Activated naive CD4-positive, alpha-beta T cell treated with anti-CD3 and anti-CD28 coated beads for 36 hours (primary cell): ENCODE data around the gene CUX1. TPM values are rescaled to one million over a fixed set of nuclear protein-coding genes. Genes with fewer than 3 reads are reported as not detected.
"Not testable (repeated sequence)": the region's sequence is repeated elsewhere in the genome, so short reads cannot be mapped to it uniquely, and the experiment has no call there.

Experiments
- CTCF ChIA-PET: fragments of 350-600 bp; sonication (Branson Sonifier 250); formaldehyde crosslinking; loops from one replicate; lab custom pipeline; 2021; ENCODE audit warnings: antibody characterized with exemption; lab: Charles Lee
- DNase-seq: peaks from one replicate; pipeline ENCODE4 v3.0.0-alpha.2; 2020
- H3K27ac Mint-ChIP-seq: one replicate; pipeline ENCODE4 v1.8.0; 2021; ENCODE audit warnings: mild to moderate bottlenecking, mixed read lengths
- H3K27me3 Mint-ChIP-seq: one replicate; pipeline ENCODE4 v1.8.0; 2021; ENCODE audit warnings: low read depth, mixed read lengths
- H3K36me3 Mint-ChIP-seq: one replicate; pipeline ENCODE4 v1.8.0; 2021; ENCODE audit warnings: low read depth, mixed read lengths
- H3K4me1 Mint-ChIP-seq: one replicate; pipeline ENCODE4 v1.8.0; 2021; ENCODE audit warnings: low read depth, mixed read lengths
- H3K4me3 Mint-ChIP-seq: one replicate; pipeline ENCODE4 v1.8.0; 2021; ENCODE audit warnings: mild to moderate bottlenecking, moderate library complexity, mixed read lengths
- H3K9me3 Mint-ChIP-seq: one replicate; pipeline ENCODE4 v1.8.0; 2021; ENCODE audit warnings: mixed read lengths
- intact Hi-C: fragments of 100-400 bp; cut with micrococcal nuclease; formaldehyde crosslinking; loops from one replicate; pipeline ENCODE4 v1.15.1; 2023
- total RNA-seq, 2 experiments: library from RNA; stranded (reverse); gene quantifications; one replicate each; pipeline ENCODE4 v1.2.3, GENCODE V29; 2021

CUX1 gene
- total RNA-seq, 2 experiments from 2014 or later: 22.2 to 25.5 TPM

DNA sequence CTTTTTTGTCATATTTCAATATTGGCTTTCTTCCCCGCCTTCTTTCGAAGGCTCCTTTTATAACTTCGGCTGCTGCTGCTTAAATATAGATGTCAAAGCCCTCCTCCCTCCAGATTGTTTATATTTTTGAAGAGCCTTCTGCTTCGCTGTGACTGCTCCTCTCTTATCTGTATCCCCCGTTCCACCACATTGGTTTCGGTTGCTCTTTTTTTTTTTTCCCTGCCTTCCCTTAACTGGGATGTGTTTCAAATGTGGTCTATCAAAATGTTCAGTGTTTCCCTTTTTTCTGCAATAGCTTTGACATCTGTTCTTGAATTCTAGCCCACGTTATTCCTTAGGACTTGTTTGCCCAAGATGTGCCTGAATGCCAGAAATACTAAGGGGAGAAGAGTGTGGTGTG is 96.4 kb downstream of the CUX1 start:
- Mint-ChIP-seq H3K36me3 (peaks cover 3% of the 10 kb centered on the region), H3K4me3 (no peak overlapping the region), H3K9me3 (no peaks in the 10 kb centered on the region), H3K27ac (no peak overlapping the region), H3K4me1 (peaks cover 6% of the 10 kb centered on the region), H3K27me3 (no peaks in the 10 kb centered on the region)
- CTCF ChIA-PET: no interaction called here
- no peak for DNase-seq
- intact Hi-C loops: no loop called here

DNA sequence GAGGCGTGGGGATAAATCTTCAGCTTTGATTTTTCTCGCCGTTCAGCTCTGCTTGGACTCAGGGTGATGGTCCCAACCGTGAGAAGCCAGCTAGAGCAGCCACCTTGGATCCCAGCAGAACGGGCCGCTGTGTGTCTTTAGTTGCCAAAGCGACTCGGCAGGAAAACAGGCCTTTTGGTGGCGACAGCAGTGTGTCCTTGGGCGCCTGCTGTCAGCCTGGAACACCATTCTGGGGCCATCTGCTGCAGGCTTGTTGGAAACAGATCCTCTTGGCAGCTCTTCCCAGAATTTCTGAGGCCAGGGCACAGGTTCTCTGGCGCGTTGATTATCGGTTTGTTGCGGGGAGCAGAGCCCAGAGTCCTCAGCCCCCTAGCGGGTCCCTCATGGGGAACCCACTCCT is 97.6 kb downstream of the CUX1 start:
- Mint-ChIP-seq H3K27me3 (no peaks in the 10 kb centered on the region), H3K36me3 (peaks cover 6% of the 10 kb centered on the region), H3K27ac (no peak overlapping the region), H3K9me3 (no peaks in the 10 kb centered on the region), H3K4me3 (no peak overlapping the region), H3K4me1 (peaks cover 6% of the 10 kb centered on the region)
- no peak for DNase-seq
- CTCF ChIA-PET: no interaction called here
- intact Hi-C loops: no loop called here

GRCh38 chr7:101916041-101916800 is 98.8 kb downstream of the CUX1 start:
- Mint-ChIP-seq H3K27ac (no peak overlapping the region), H3K27me3 (no peaks in the 10 kb centered on the region), H3K9me3 (no peaks in the 10 kb centered on the region), H3K36me3 (peaks cover 6% of the 10 kb centered on the region), H3K4me1 (peaks cover 6% of the 10 kb centered on the region), H3K4me3 (no peak overlapping the region)
- CTCF ChIA-PET: no interaction called here
- intact Hi-C loops: no loop called here
- no peak for DNase-seq

DNA sequence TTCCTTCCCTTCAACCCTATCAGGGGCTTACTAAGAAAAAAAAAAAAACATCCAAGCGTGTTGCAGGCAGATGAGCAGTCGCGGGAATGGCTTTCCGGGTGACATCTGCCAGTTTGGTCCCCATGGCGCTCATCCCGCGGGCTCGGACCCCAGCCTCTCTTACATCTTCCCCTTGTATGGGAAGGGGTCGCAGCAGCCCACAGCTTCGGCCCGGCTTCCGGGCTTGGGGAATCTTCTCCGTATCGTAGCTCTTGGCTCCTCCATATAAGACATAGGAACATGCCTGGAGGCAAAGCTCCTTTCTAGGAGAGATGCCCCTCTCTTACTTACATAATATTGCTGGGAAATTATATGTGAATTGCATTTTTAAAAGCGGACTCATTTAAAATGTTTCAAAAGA is 99.5 kb downstream of the CUX1 start:
- CTCF ChIA-PET: no interaction called here
- intact Hi-C loops: no loop called here
- Mint-ChIP-seq H3K9me3 (no peaks in the 10 kb centered on the region), H3K36me3 (peaks cover 6% of the 10 kb centered on the region), H3K4me3 (no peak overlapping the region), H3K27ac (no peak overlapping the region), H3K4me1 (peaks cover 6% of the 10 kb centered on the region), H3K27me3 (no peaks in the 10 kb centered on the region)
- DNase-seq: no peak

DNA sequence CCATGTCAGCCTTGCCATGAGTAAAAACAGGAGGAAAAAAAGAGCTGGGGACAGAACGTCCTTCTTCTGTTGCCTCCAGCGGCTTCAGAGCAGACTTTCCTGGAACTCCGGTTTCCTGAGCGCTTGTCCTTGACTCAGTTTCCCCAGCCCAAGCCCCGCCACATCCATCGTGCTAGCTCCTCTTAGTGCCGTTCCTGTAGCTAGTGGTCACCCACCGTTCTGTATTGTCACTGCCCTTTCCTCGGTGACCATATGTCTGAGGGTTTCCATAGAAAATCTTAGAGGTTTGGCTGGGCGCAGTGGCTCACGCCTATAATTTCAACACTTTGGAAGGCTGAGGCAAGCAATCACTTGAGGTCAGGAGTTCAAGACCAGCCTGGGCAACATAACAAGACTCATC is 100.1 kb downstream of the CUX1 start:
- CTCF ChIA-PET: no interaction called here

DNA sequence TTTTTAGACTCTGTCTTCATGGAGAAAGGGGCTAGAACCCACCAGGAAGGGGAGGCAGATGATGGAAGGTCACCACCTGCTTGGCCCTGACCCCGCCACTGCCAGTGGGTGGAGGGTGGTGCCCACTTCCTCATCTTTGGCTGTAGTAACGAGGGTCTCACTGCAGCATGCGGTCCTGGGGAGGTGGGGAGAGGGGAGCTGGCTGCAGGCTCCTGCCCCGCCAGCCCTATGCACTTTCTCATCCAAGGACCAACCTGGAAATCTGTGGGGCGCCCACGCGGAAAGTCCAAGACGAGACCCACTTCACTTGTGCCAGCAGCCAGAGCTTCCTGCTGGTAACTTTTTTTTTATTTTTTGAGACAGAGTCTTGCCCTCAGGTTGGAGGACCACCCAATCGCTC is 101.0 kb downstream of the CUX1 start:
- H3K36me3 Mint-ChIP-seq: peaks cover 9% of the 10 kb centered on the region
- no peaks in the 10 kb centered on the region for H3K27me3 Mint-ChIP-seq
- intact Hi-C loops: no loop called here
- CTCF ChIA-PET: no interaction called here
- peaks cover 6% of the 10 kb centered on the region for H3K4me1 Mint-ChIP-seq
- no peak overlapping the region for H3K27ac Mint-ChIP-seq
- no peaks in the 10 kb centered on the region for H3K9me3 Mint-ChIP-seq
- no peak for DNase-seq
- H3K4me3 Mint-ChIP-seq: no peak overlapping the region

More for the DNA sequence above, 100.1 kb downstream of the CUX1 start:
- Mint-ChIP-seq H3K27ac (no peak overlapping the region), H3K36me3 (peaks cover 6% of the 10 kb centered on the region), H3K27me3 (no peaks in the 10 kb centered on the region), H3K4me1 (peaks cover 6% of the 10 kb centered on the region), H3K9me3 (no peaks in the 10 kb centered on the region), H3K4me3 (no peak overlapping the region)
- no peak for DNase-seq
- intact Hi-C loops: no loop called here

GRCh38 chr7:101919363-101920115 is 102.1 kb downstream of the CUX1 start:
- H3K4me1 Mint-ChIP-seq: peaks cover 5% of the 10 kb centered on the region
- intact Hi-C loops: no loop called here
- CTCF ChIA-PET: no interaction called here

DNA sequence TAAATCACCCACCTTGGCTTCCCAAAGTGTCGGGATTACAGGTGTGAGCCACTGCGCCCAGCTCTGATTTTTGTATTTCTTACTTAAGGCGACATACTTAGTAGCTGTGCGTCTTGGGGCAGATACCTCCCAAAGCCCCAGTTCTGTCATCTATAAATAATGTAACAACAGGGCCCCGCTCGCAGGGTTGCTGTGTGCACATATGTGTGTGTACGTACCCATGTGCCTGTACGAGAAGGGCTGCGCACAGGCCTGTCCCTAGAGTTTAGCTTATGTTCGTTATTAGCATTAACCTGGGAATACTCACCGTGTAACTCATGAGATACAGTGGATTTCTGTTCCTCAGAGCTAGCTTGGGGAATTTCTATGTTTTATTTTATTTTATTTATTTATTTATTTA is 103.6 kb downstream of the CUX1 start:
- Mint-ChIP-seq H3K27ac (no peak overlapping the region), H3K4me1 (peaks cover 5% of the 10 kb centered on the region), H3K4me3 (no peak overlapping the region), H3K27me3 (no peaks in the 10 kb centered on the region), H3K36me3 (peaks cover 9% of the 10 kb centered on the region), H3K9me3 (no peaks in the 10 kb centered on the region)
- DNase-seq: no peak
- intact Hi-C loops: no loop called here
- CTCF ChIA-PET: no interaction called here

More at GRCh38 chr7:101919363-101920115, 102.1 kb downstream of the CUX1 start:
- H3K27me3 Mint-ChIP-seq: no peaks in the 10 kb centered on the region
- no peak overlapping the region for H3K4me3 Mint-ChIP-seq
- H3K36me3 Mint-ChIP-seq: peaks cover 9% of the 10 kb centered on the region
- no peaks in the 10 kb centered on the region for H3K9me3 Mint-ChIP-seq
- DNase-seq: no peak
- H3K27ac Mint-ChIP-seq: no peak overlapping the region

DNA sequence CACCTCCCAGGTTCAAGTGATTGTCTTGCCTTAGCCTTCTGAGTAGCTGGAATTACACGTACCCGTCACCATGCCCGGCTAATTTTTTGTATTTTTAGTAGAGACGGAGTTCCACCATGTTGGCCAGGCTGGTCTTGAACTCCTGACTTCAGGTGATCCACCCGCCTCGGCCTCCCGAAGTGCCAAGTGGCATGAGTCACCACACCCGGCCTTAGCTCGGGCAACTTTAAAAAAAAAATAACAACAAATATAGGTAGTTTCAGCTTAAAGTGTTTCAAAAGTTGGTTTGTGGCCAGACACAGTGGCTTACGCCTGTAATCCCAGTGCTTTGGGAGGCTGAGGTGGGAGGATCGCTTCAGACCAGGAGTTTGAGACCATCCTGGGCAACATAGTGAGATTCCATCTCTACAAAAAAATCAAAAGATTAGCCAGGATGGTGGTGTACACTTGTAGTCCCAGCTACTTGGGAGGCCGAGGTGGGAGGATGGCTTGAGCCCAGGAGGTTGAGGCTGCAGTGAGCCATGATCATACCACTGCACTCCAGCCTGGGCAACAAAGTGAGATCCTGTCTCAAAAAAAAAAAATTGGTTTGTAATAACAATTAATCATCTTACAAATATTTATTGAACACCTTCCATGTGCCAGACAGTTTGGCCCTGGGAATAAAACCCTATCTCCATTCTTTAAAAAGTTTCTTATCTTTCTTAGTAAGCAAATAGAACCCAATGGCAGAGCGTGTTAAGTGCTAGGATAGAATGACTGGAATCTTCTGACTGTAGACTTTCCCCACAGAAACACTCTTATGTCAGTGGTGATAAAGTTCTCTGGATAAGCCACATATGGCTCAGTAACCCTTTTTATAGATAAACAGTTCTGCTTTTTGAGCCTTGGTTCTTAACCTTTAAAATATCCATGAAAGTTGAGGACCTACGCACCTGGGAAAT is 104.4 kb downstream of the CUX1 start:
- H3K9me3 Mint-ChIP-seq, intact Hi-C loops, H3K4me1 Mint-ChIP-seq, H3K27ac Mint-ChIP-seq, DNase-seq, H3K36me3 Mint-ChIP-seq, H3K4me3 Mint-ChIP-seq, H3K27me3 Mint-ChIP-seq: not testable (repeated sequence)
- CTCF ChIA-PET: interaction anchor here (0.7 kb wide), 1 partner anchor 197 kb away, joined by 3 read pairs; no protein-coding TSS in a partner anchor

DNA sequence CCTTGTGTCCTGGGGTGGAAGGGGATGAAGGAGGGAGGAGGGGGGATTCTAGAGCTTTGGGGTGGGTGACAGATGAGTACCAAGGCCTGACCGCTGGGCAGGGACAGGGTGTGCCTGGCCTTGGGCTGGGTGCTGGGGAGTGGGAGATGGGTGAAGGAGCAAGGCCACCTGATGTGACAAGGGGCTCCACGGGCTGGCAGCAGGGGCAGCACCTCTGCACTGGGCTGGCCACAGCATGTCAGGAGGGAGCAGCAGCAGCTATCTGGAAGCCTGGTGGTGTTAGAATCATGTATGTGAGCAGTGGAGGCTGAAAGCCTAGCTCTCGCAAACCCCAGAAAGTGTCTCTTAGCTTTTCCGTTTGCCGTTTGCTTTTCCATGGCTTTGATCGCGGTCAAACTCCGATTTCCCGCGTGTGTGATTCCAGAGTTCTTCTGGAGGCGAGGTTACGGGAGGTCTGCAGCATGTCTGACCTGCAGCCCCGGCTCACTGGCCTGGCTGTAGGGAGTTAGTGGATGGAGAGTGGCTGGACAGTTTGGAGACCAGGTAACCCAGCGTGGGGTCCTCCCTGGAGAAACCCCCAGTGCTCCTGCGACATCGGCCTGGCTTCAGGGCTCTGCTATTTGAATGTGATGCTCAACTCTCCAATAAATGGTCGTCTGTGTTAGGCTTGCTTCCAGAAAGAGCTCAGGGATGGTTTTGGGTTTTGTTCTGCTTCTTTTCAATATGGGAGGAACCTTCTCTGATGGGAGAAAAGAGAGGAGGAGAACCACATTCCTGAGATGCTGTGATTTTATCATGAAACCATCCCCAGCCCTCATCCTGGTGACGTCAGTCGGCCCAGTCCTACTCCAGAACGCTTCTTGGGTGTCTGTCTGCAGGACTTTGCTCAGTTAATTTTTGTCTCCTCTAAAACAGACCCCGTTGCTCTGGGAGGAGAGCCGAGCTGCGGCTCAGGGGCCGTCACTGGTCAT is 105.5 kb downstream of the CUX1 start:
- H3K27me3 Mint-ChIP-seq: no peaks in the 10 kb centered on the region
- H3K4me3 Mint-ChIP-seq: no peak overlapping the region
- peaks cover 5% of the 10 kb centered on the region for H3K4me1 Mint-ChIP-seq
- H3K27ac Mint-ChIP-seq: no peak overlapping the region
- no peaks in the 10 kb centered on the region for H3K9me3 Mint-ChIP-seq
- CTCF ChIA-PET: no interaction called here
- no peak for DNase-seq
- peaks cover 8% of the 10 kb centered on the region for H3K36me3 Mint-ChIP-seq
- intact Hi-C loops: no loop called here

DNA sequence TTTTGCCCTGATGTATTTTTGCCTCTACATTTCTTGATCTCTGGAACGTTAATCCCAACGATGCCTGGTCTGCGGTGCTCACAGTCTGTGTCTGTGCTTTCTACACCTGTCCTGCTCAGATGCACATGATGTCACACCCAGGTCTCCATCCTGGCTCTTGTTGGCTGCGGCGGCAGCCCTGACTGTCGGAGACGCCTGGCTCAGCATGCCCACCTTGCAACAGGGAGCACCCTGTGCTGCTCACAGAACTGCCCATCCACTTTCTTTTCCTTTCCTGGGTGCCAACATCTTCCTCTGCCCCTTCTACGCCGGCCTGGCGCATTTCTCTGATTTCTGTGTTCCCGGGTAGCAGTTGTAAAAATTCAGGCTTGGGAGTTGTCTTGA is 106.2 kb downstream of the CUX1 start:
- Mint-ChIP-seq H3K4me3 (no peak overlapping the region), H3K36me3 (peaks cover 8% of the 10 kb centered on the region), H3K4me1 (peaks cover 5% of the 10 kb centered on the region), H3K27me3 (no peaks in the 10 kb centered on the region), H3K9me3 (no peaks in the 10 kb centered on the region), H3K27ac (no peak overlapping the region)
- intact Hi-C loops: no loop called here
- DNase-seq: no peak
- CTCF ChIA-PET: no interaction called here
